Neuronal stem cell (in vitro differentiated cells): ENCODE results near the gene CYP4F22.

Experiments
- DNase-seq: peaks from one replicate; pipeline ENCODE4 v3.0.0-alpha.2; 2013; ENCODE audit warnings: low spot score
- H2AFZ ChIP-seq: one replicate; pipeline ENCODE4 v1.6.1; 2013; ENCODE audit warnings: mild to moderate bottlenecking, low read length, inconsistent platforms
- H2AK5ac ChIP-seq: 2 replicates; pipeline ENCODE4 v1.6.1; 2013; ENCODE audit warnings: low read depth, mild to moderate bottlenecking, inconsistent platforms, low read length, moderate library complexity, mixed read lengths
- H2BK120ac ChIP-seq: 2 replicates; pipeline ENCODE4 v1.6.1; 2013; ENCODE audit warnings: low read depth, mild to moderate bottlenecking, inconsistent platforms, low read length, moderate library complexity, mixed read lengths
- H2BK12ac ChIP-seq: one replicate; pipeline ENCODE4 v1.6.1; 2013; ENCODE audit warnings: low read length, inconsistent platforms
- H2BK15ac ChIP-seq: 2 replicates; pipeline ENCODE4 v1.6.1; 2013; ENCODE audit warnings: mild to moderate bottlenecking, low read length, inconsistent platforms, mixed read lengths
- H2BK5ac ChIP-seq: one replicate; pipeline ENCODE4 v1.6.1; 2013; ENCODE audit warnings: inconsistent platforms, mild to moderate bottlenecking, low read length, moderate library complexity
- H3K14ac ChIP-seq: one replicate; pipeline ENCODE4 v1.6.1; 2013; ENCODE audit warnings: low read length, inconsistent platforms
- H3K18ac ChIP-seq: 2 replicates; pipeline ENCODE4 v1.6.1; 2013; ENCODE audit warnings: low read length, inconsistent platforms
- H3K23ac ChIP-seq: 2 replicates; pipeline ENCODE4 v1.6.1; 2013; ENCODE audit warnings: low read depth, mild to moderate bottlenecking, mixed read lengths, low read length, inconsistent platforms; ENCODE audit not compliant: poor library complexity
- H3K27ac ChIP-seq: replicated peaks from 3 replicates; pipeline ENCODE4 v1.5.1; 2013; ENCODE audit warnings: low read length, inconsistent platforms
- H3K27me3 ChIP-seq, 3 experiments: 2 replicates each; pipeline ENCODE4 v1.6.1; 2013; ENCODE audit warnings: low read length in 3 of 3, mild to moderate bottlenecking in 2 of 3, inconsistent platforms in 1 of 3, low read depth in 1 of 3, mixed read lengths in 1 of 3, moderate library complexity in 1 of 3; ENCODE audit not compliant: control insufficient read depth in 3 of 3, insufficient read depth in 3 of 3
- H3K36me3 ChIP-seq, 2 donors: replicated peaks in 1 of 2; 2 replicates each; pipeline ENCODE4 v1.6.1; 2013; ENCODE audit warnings: low read length in 2 of 2; ENCODE audit not compliant: control insufficient read depth in 2 of 2, insufficient read depth in 2 of 2
- H3K4ac ChIP-seq: 2 replicates; pipeline ENCODE4 v1.6.1; 2013; ENCODE audit warnings: inconsistent platforms, mild to moderate bottlenecking, low read length, moderate library complexity
- H3K4me1 ChIP-seq, 2 donors: 1 replicate in 1 of 2; 2 replicates in 1 of 2; pipeline ENCODE4 v1.6.1; 2013; ENCODE audit warnings: low read length in 2 of 2, low read depth in 1 of 2; ENCODE audit not compliant: control insufficient read depth in 2 of 2, insufficient read depth in 1 of 2
- H3K4me2 ChIP-seq: one replicate; pipeline ENCODE4 v1.6.1; 2013; ENCODE audit warnings: mild to moderate bottlenecking, low read length, inconsistent platforms; ENCODE audit not compliant: insufficient read depth, poor library complexity, severe bottlenecking
- H3K4me3 ChIP-seq, 2 donors: 2 replicates each; pipeline ENCODE4 v1.5.1; 2013; ENCODE audit warnings: low read length in 2 of 2, mild to moderate bottlenecking in 2 of 2, inconsistent platforms in 1 of 2, moderate library complexity in 1 of 2
- H3K79me1 ChIP-seq: one replicate; pipeline ENCODE4 v1.6.1; 2013; ENCODE audit warnings: low read depth, mild to moderate bottlenecking, inconsistent platforms, low read length, moderate library complexity
- H3K9ac ChIP-seq: one replicate; pipeline ENCODE4 v1.6.1; 2013; ENCODE audit warnings: mild to moderate bottlenecking, low read depth, low read length, inconsistent platforms; ENCODE audit not compliant: poor library complexity
- H3K9me3 ChIP-seq, 2 donors: replicated peaks in 1 of 2; 2 replicates each; pipeline versions ENCODE3 to v1.6.1; 2013; ENCODE audit warnings: low read length in 2 of 2, mild to moderate bottlenecking in 2 of 2, inconsistent platforms in 1 of 2, low read depth in 1 of 2, mixed read lengths in 1 of 2, moderate library complexity in 1 of 2; ENCODE audit not compliant: control insufficient read depth in 2 of 2, insufficient read depth in 1 of 2
- H4K8ac ChIP-seq: one replicate; pipeline ENCODE4 v1.6.1; 2013; ENCODE audit warnings: low read depth, mild to moderate bottlenecking, inconsistent platforms, low read length, moderate library complexity
- H4K91ac ChIP-seq: one replicate; pipeline ENCODE4 v1.6.1; 2013; ENCODE audit warnings: low read length, low read depth, mild to moderate bottlenecking, inconsistent platforms; ENCODE audit not compliant: poor library complexity
- WGBS, 2 donors: extraction: QIAGEN DNeasy Blood & Tissue Kit; methylation state at CpG; one replicate each; pipeline ENCODE4 v1.1.7; 2013; ENCODE audit warnings: missing lambda C conversion rate in 2 of 2, mixed read lengths in 1 of 2; ENCODE audit not compliant: insufficient read length in 2 of 2, insufficient replicate concordance in 1 of 2; ENCODE audit errors: extremely low coverage in 2 of 2; 5-methylcytosine and 5-hydroxymethylcytosine counted together

CYP4F22 gene

DNA sequence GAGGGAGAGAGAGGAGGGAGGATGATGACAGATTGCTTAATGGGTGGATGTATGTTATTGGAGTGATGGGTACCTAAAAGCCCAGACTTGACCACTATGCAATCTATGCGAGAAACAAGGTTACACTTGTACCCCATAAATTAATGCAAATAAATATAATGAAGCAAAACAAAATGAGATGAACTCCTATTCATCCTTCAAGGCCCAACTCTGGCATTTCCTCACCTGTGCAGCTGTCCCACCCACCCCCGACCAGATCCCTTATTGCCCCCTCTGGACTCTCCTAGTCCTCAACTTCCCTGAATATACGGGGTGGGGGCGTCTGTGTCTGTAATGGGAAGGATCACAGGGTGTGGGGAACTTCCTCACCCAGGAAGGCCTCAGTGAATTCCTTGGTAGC lies 33.2 kb upstream of the CYP4F22 start:
- Histone ChIP-seq H3K4me1 (no peaks in the 10 kb centered on the region), H2BK15ac (no peak overlapping the region), H3K23ac (peak overlapping the region; percentile 67), H2BK5ac (no peak overlapping the region), H2BK12ac (no peak overlapping the region), H2AK5ac (no peak overlapping the region), H4K8ac (no peak overlapping the region), H3K18ac (no peak overlapping the region), H3K27me3 (peaks cover 0 to 13% (median 2%) of the 10 kb centered on the region in 3 experiments), H3K36me3 (no peaks in the 10 kb centered on the region), H3K9me3 (peaks cover 0 to 12% of the 10 kb centered on the region in 2 donors), H3K4ac (no peak overlapping the region), H3K27ac (no peak overlapping the region), H2BK120ac (no peak overlapping the region), H3K4me2 (no peak overlapping the region), H3K79me1 (no peaks in the 10 kb centered on the region), H4K91ac (no peak overlapping the region), H3K14ac (no peak overlapping the region), H2AFZ (no peak overlapping the region), H3K9ac (no peak overlapping the region), H3K4me3 (no peak overlapping the region)
- no CpG with 5 or more reads among the region's 4 CpGs for WGBS, 2 donors
- DNase-seq, result no peak

DNA sequence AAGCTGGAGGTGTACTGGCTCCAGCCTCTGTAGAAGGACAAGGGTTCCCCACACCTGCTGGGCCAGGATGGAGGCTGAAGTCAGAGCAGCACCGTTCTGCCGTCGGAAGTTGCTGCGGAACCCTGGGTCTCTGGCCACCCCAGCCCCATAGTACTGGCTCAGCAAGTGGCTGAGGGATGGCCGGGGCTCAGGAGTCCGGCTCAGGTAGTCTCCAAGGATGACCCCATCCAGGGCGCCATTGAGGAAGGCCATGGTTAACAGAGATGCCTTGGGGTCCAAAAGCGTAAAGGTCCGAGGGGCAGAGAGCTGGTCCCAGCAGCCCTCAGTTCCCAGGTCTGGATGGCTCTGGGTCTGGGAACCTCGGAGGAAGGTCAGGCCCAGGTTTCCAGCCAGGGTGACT lies 32.7 kb upstream of the CYP4F22 start:
- Histone ChIP-seq H3K79me1 (no peaks in the 10 kb centered on the region), H3K4ac (no peak overlapping the region), H2BK120ac (no peak overlapping the region), H3K27me3 (peaks cover 0 to 13% (median 0%) of the 10 kb centered on the region in 3 experiments), H3K36me3 (no peaks in the 10 kb centered on the region), H4K91ac (no peak overlapping the region), H3K4me1 (no peaks in the 10 kb centered on the region), H2AFZ (no peak overlapping the region), H4K8ac (no peak overlapping the region), H3K4me3 (peak overlapping the region in 1 of 2 donors; percentile 6), H2BK15ac (no peak overlapping the region), H2AK5ac (no peak overlapping the region), H3K14ac (peak overlapping the region; percentile 17), H3K9me3 (peaks cover 0 to 14% of the 10 kb centered on the region in 2 donors), H3K27ac (no peak overlapping the region), H2BK5ac (no peak overlapping the region), H2BK12ac (no peak overlapping the region), H3K4me2 (no peak overlapping the region), H3K18ac (no peak overlapping the region), H3K23ac (peak overlapping the region; percentile 67), H3K9ac (no peak overlapping the region)
- DNase-seq, result no peak
- no CpG with 5 or more reads among the region's 10 CpGs for WGBS, 2 donors

DNA sequence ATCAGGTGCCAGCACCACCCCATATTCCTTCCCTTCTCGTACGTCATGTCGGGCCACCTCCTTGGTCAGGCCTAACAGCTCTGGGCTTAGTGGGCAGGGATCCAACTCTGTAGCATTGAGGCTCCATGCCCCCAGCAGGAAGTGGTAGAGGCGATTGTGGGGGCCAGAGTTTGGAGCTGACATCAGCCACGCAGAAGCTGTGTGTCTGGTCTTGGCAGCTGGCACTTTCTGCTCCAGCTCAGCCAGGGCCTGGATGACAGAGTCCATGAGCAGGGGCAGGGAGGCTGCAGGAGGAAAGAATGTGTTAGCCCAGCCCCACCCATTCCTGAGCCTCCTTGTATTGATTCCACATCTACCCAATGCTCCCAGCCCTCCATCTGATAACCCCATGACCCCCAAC lies 32.0 kb upstream of the CYP4F22 start:
- H3K4me1 ChIP-seq, result no peaks in the 10 kb centered on the region
- H3K9ac ChIP-seq, result peak overlapping the region; percentile 10
- H4K8ac ChIP-seq, result no peak overlapping the region
- H3K4me3 ChIP-seq, result no peak overlapping the region
- peaks cover 0 to 14% of the 10 kb centered on the region in 2 donors for H3K9me3 ChIP-seq
- H4K91ac ChIP-seq, result no peak overlapping the region
- no peaks in the 10 kb centered on the region for H3K36me3 ChIP-seq
- no peak overlapping the region for H2BK15ac ChIP-seq
- H2AFZ ChIP-seq, result no peak overlapping the region
- H2BK12ac ChIP-seq, result no peak overlapping the region
- H2BK5ac ChIP-seq, result no peak overlapping the region
- no peaks in the 10 kb centered on the region for H3K79me1 ChIP-seq
- no peak overlapping the region for H3K23ac ChIP-seq
- H3K4me2 ChIP-seq, result no peak overlapping the region
- peaks cover 0 to 13% (median 0%) of the 10 kb centered on the region in 3 experiments for H3K27me3 ChIP-seq
- H3K27ac ChIP-seq, result no peak overlapping the region
- no peak overlapping the region for H2BK120ac ChIP-seq
- no peak overlapping the region for H3K14ac ChIP-seq
- no peak overlapping the region for H2AK5ac ChIP-seq
- DNase-seq, result no peak
- no CpG with 5 or more reads among the region's 5 CpGs for WGBS, 2 donors
- no peak overlapping the region for H3K4ac ChIP-seq
- H3K18ac ChIP-seq, result no peak overlapping the region

DNA sequence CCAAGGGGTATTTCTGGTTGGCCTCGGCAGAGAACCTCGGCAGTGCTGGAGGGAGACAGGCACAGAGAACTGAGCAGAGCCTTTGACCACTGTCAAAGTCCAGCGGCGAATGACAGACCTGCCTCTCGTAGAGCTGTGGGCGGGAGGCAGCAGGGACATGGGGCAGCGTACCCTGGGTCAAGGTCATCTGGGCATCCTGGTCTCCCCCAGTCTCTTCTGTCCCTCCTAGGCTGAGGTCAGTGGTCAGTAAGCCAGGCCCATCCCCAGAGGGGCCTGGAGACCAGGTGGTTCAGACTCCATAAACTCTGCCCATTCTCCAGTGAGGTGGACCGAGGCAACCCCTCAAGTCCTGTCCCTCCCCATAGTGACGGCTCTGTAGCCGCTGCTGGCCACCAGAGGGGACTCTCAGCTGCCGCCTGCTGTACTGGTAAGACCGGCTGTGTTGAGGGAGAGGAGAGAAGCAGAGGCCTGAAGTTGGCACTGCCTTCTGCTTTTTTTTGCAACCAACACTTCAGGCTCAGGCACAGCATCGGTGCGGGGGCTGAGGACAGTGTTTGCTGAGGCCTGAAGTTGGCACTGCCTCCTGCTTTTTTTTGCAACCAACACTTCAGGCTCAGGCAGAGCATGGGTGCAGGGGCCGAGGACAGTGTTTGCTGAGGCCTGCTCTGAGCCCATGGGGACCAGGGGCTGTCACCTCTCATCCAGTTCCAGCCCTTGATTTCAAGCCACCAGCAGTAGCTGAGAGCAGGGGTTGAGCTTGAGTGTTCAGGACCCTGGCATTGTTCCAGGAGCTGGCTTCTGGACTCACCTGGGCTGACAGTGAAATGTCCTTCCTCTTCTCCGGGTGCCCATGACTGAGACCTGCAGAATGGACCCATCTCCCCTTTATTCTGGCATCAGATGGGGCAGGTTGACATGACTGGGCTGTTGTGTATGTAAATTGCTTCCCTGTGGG lies 28.7 kb upstream of the CYP4F22 start, which contains the start of gene PGLYRP2:
TSS of gene PGLYRP2 (minus strand) at position 111 of the 955 bp plus-strand sequence. CDS start 130 bp downstream, outside the sequence.
- DNase-seq, result no peak
- no CpG with 5 or more reads among the region's 16 CpGs for WGBS, 2 donors

More for the DNA sequence above, 28.7 kb upstream of the CYP4F22 start, which contains the start of gene PGLYRP2:
- no peak within 1 kb of the TSS for H3K27ac ChIP-seq
- H3K9me3 ChIP-seq, result peaks cover 0 to 19% of the 10 kb centered on the region in 2 donors
- H4K91ac ChIP-seq, result no peak within 1 kb of the TSS
- H2AK5ac ChIP-seq, result no peak within 1 kb of the TSS
- no peak within 1 kb of the TSS for H3K18ac ChIP-seq
- no peaks in the 10 kb centered on the region for H3K36me3 ChIP-seq
- no peak within 1 kb of the TSS for H2BK5ac ChIP-seq
- H3K4me3 ChIP-seq, result no peak within 1 kb of the TSS
- H2BK15ac ChIP-seq, result no peak within 1 kb of the TSS
- no peak within 1 kb of the TSS for H3K9ac ChIP-seq
- H3K4me2 ChIP-seq, result no peak within 1 kb of the TSS
- H3K14ac ChIP-seq, result peak within 1 kb of the TSS; percentile 79
- no peak within 1 kb of the TSS for H4K8ac ChIP-seq
- H3K27me3 ChIP-seq, result peaks cover 0 to 13% (median 0%) of the 10 kb centered on the region in 3 experiments
- peak within 1 kb of the TSS; percentile 68 for H3K23ac ChIP-seq
- H3K79me1 ChIP-seq, result no peaks in the 10 kb centered on the region
- no peaks in the 10 kb centered on the region for H3K4me1 ChIP-seq
- peak within 1 kb of the TSS; percentile 29 for H2AFZ ChIP-seq
- H2BK12ac ChIP-seq, result no peak within 1 kb of the TSS
- H3K4ac ChIP-seq, result no peak within 1 kb of the TSS
- no peak within 1 kb of the TSS for H2BK120ac ChIP-seq
